HL-60/S4 (cell line): ENCODE data around the gene SPRY2.

Experiments
- in situ Hi-C: fragments of 300-500 bp; cut with MboI; formaldehyde crosslinking; loops from 2 replicates; pipeline ENCODE4 v1.14.3; 2022; ENCODE audit warnings: low sequenced_read_pairs

SPRY2 gene

DNA sequence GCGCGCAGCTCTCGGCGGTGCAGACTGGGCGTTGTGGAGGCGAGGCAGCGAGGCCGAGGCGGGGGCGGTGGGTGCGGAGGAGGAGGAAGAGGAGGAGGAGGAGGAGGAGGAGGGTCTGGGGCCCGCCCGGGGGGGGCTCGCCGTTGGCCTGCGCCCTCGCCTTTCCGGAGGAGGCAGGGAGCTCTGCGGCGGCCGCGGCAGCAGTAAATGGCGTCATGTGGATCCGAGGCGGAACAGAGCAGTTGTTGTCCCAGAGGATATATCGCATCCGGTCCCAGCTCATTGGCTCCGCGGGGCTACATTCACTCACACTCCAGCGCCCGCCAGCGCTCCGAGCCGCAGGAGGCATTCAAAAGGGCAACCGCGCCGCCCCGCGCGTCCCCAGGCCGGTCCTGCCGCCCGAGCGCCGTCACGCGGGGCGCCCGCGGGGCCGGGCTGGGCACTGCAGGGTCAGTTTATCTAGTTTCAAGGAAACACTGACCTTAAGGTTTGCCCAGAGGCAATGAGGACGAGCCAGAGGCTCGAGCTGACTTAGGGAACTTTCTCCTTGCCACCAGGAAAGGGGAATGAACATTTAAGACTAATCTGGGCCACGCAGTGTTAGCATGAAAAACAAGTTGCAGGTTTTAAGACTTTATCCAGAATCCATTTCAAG lies at the start of gene SPRY2:
TSS of gene SPRY2 (minus strand) at position 26 of the 655 bp plus-strand sequence. CDS start 3,421 bp downstream, outside the sequence.
- in situ Hi-C loops: loop anchor here (25.0 kb wide), 1 partner anchor 304 kb away; no protein-coding TSS in a partner anchor

GRCh38 chr13:80390338-80390737 lies 49.4 kb upstream of the SPRY2 start:
- in situ Hi-C loops: no loop called here

DNA sequence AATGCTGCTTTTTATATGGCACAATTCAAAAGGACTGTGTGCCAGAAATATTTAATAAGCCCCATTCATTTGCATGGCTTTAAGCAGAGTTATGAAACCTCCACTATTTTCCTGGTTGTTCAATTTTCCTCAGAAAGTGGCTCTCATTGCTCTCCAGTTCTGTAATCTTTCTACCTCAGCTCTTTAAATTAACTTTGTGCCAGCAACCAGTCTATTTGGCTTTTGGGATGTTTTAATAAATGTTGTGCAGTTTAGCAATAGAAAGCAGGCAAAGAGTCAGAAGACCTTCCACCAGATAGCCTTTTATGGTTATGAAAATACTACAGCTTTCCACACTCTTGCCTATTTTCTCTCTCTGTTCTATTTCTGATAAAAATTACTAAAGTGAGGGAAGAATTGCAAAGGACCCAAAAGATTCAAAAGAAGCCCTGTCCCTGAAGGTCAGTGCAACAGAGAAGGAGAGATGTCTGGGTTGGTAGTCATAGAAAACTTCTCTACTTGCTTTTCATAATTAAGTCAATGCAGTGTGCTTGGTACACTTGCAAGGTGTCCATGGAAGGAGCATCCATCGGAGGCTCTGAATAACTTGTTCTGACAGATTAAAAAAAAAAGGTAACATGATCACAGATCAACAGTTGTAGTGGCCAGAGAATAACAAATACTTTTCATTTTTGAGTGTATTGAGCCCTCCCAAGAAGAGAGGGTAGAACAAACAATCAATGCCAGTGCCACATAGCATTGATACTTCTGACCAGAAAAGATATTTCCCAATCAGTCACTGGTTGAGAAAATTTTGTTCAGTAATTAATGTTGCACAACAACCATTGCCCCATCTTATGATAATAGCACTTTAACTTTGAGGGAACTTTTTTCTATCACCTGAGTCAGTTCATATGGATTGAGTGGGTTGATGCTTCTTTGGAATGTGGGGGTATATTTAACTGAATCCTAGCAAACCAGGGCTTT lies 48.4 kb upstream of the SPRY2 start:
- in situ Hi-C loops: no loop called here

DNA sequence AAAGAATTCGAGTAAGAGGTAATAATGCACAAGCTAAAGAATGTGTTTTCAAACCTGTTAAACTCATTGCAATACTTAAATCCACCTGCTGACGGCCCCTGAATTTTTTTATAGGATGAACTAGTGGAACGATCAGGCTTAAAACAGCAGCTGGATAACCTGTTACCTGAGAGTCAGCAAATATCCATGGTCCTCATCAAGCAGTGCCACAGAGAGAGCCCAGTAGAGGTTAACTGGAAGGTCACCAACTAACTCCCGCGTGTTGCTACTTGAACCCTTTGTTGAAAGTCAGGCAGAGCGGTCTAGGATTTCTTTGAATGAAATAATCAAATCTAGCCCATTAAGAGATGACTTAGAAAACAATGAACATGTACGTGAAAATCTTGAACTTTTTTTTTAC lies 47.6 kb upstream of the SPRY2 start:
- in situ Hi-C loops: no loop called here

GRCh38 chr13:80386592-80386991 lies 45.7 kb upstream of the SPRY2 start:
- in situ Hi-C loops: no loop called here

DNA sequence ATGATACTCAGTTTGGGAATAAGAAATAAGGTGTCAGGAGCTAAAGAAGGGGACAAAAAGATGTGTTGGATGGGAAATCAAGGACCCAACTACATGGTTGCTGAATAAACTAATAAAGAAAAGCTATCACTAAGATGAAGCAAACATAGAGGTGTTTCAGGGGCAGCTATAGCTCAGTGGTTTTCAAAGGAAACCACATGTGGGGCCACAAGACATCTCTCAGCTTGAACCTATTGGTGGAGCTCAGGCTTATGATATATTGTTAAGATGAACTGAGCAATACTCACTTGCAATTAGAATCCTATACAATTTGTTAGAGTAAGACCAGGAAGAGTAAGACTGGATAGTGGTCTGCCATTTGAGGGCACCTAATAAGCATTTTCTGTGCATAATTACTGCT lies 45.1 kb upstream of the SPRY2 start:
- in situ Hi-C loops: no loop called here

GRCh38 chr13:80382576-80382975 lies 41.6 kb upstream of the SPRY2 start:
- in situ Hi-C loops: no loop called here

DNA sequence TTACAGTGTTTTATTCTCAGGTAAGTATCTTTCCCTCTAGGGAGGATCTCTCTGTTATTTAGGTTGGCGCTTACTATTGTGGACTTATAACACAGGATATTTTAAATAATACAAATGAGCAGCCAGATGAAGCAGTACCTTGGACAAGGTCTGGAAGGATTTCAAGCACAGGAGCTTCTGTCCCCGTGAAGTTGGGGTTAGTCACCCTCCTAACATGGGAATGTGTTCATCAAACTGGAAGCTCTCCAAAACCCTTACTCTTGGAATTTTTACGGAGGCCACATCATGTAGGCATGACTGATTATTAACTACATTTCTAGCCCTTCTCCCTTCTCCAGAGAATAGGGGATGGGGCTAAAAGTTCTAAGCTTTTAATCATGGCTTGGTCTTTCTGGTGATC lies 38.3 kb upstream of the SPRY2 start:
- in situ Hi-C loops: no loop called here

- in situ Hi-C loops: no loop called here
Observed at GRCh38 chr13:80376554-80376953, 35.6 kb upstream of the SPRY2 start.

GRCh38 chr13:80374901-80375300 lies 34.0 kb upstream of the SPRY2 start:
- in situ Hi-C loops: no loop called here

DNA sequence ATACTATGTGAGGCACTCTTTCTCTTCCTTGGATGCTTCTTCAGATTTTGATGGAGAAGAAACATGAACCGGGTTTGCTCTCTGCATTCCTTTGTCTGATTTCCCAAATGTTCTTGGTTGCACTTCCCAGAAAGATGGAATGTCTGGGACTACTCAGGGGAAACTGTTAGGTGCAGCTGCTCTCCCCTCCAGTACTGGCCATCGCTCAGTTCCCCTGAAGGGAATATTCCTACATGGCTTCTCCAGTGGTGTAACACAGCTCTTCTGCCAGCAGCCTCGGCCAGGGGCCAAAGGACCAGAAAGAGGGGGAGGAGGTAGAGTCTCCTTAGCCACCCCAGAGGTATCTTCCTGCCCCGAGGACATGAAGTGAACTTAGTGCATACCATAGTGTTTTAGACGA lies 33.5 kb upstream of the SPRY2 start:
- in situ Hi-C loops: no loop called here

DNA sequence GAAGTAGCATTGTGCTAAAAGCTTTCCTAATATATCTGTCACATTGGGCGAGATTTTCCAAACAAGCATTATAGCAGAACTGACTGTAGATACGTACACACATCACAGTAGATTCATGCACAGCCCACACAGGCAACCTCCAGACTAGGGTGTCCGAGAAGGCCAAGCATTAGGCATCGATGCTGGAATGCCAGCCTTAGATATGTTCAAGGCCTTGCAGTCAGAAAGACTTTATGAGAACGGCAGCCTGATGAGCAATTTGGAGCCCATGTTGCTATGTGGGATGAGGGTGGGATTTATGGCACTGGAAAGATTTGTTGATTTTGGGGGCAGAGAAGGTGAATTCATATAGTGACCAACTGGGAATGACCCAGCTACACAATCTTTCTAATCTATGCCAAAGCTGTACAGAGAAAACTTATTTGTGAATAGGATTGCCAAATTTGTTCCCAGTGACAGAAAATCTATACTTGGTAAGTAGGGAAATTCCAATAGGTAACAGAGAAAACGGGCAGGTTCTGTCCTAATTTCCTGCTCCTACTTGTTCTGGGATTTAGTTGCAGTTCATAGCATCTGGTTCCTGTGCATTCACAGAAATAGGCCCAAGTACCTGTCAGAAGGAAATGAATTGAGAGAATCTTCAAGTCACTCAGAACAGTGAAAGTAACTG lies 31.0 kb upstream of the SPRY2 start:
- in situ Hi-C loops: no loop called here

DNA sequence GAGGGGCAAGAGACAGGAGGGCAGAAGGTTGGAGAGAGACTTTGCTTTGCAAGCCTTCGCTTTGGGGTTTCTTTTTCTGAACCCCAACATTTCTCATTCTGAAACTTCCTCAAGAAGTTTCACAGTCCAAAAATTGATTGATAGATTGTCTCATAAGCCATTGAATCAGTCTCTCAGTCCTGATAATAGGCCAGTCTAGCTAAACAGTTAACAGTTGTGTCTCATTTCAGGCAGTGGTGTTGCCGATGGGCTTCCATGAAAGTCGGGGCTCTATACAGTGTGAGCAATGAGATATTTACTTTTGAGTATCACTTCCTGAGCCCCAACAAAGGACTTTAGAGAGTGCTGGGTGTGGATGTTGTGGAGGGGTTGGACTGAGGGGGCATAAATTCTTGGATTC lies 26.5 kb upstream of the SPRY2 start:
- in situ Hi-C loops: loop anchor here (10.0 kb wide), 1 partner anchor 693 kb away; no protein-coding TSS in a partner anchor

DNA sequence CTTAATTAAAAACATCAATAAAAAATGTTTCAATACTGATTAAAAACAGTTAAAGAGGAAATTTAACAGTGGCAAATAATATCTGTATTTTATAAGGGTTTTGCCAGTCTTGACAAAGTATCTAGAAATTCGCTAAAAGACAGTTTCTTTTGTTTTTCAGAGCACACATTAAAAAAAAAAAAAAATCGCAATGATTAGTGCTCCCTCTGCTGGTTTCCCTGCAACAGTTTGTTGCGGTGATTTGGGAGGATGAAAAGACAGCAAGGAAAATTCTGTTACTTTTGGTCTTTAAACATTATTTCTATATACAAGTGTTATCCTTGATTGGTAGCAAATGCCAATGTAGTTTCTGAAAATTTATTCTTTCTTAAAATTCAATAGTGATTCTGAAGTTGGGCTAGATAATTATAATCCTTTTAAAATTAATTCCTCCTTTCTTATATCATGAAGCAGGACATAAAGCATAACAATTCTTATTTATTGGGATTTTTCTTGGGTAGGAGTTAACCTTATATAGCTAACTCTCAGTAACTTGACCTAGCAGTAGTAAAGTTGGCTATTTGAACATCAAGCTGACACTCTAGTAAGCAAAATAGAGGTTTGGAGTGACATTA lies 23.1 kb upstream of the SPRY2 start:
- in situ Hi-C loops: loop anchor here (10.0 kb wide), 1 partner anchor 689 kb away; no protein-coding TSS in a partner anchor

DNA sequence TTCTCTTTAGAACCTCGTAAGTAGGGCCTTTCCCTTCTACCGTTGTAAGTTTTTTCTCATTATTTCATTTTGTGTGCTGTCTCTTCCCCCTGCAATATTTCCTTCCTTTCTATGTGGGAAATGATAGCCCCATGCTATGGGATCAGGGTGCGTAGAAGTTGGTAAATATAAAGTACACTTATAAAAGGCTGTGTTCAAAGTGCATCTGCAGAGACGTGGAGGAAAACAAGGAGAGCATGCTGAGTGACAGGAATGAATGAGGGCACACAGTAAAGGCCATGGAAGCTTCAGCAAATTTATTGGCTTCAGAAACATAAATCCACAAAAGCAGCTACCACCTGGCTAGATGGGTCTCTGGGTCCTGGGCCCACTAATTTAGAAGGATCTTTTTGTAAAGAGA lies 21.6 kb upstream of the SPRY2 start:
- in situ Hi-C loops: loop anchor here (10.0 kb wide), 1 partner anchor 688 kb away; no protein-coding TSS in a partner anchor

- in situ Hi-C loops: loop anchor here (10.0 kb wide), 1 partner anchor 687 kb away; no protein-coding TSS in a partner anchor
Observed at GRCh38 chr13:80361883-80362327, 21.0 kb upstream of the SPRY2 start.

DNA sequence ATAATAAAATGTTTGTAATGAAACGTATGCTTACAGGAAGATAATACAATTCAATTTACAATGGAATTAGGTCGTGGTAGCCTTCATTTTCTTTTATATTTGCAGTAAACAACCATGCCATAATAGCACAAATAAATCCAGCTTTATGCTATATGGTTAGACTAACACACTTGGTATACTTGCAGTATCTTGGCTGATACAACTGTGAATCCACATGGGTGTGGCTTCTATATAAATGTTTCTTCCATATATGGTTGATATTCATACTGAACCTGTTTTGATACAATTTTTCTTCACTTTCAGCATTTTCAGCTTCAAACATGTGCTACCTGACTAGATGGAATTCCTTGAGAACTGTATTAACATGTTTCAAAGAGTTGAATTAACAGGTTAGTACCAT lies 20.4 kb upstream of the SPRY2 start:
- in situ Hi-C loops: loop anchor here (10.0 kb wide), 1 partner anchor 686 kb away; no protein-coding TSS in a partner anchor

DNA sequence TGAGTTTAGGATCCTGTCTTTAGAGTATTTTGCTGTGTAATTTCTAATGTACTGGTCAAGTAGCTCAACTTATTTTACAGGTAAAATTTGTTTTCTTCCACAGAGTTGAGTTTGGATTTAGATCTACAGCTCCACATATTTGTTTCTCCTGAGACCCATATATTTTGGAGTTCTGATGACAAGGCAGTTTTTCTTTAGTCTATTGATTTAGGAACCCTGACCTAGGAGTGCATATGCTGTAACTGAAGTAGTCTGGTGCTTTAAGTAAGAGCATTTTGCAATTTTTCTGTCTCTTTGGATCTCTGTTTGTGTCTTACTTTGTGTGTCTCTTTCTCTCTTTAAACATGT lies 19.5 kb upstream of the SPRY2 start:
- in situ Hi-C loops: loop anchor here (10.0 kb wide), 1 partner anchor 686 kb away; no protein-coding TSS in a partner anchor

DNA sequence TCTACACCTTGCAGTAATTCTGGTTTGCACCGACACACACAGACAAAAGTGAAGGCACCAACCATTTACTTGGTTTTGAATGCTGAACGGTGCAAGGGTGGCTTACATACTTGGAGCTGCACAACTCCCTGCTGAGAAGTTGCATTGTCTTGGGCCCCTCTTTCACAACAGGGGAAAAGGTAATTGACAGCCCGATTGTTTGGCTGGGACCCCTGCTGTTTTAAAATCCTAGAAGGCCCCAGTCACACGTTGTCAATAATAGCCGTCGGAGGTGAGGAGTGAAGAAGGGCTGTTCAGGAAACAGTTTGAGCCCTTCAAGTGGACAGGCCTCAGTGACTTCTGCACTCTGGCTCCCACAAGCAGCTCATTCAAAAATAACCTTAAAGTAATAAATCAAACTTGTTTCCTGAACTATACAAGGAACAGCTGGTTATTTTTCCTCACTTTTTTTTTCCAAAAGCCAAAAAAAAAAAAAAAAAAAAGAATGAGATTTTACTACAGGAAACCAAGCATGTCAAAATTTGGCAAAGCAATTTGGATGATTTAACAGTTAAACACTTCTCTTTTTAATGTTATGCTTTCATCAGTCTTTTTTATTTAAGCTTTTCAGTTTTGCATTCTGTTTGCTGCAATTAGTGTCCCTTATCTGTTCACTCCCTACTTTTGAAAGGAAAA lies 19.0 kb upstream of the SPRY2 start:
- in situ Hi-C loops: loop anchor here (10.0 kb wide), 1 partner anchor 685 kb away; no protein-coding TSS in a partner anchor

- in situ Hi-C loops: no loop called here
Observed at GRCh38 chr13:80359414-80359777, 18.5 kb upstream of the SPRY2 start.
